CD4-positive, alpha-beta T cell (primary cell): ENCODE data around the gene POLR1B. TPM values are rescaled to one million over a fixed set of nuclear protein-coding genes. Genes with fewer than 3 reads are reported as not detected.

Experiments used
- ATAC-seq: fragments of 200-7000 bp; cut with Tn5 transposase; one replicate; pipeline ENCODE4 v1.10.0; 2022; ENCODE audit warnings: mild to moderate bottlenecking; ENCODE audit not compliant: poor library complexity
- CTCF ChIA-PET: fragments of 350-600 bp; sonication (Branson Sonifier 250); formaldehyde crosslinking; loops from one replicate; lab custom pipeline; 2021; ENCODE audit warnings: antibody characterized with exemption, inconsistent platforms; lab: Charles Lee
- POLR2A ChIA-PET: fragments of 350-600 bp; sonication (Branson Sonifier 250); formaldehyde crosslinking; loops from one replicate; lab custom pipeline; 2021; ENCODE audit warnings: antibody characterized with exemption, inconsistent platforms; lab: Charles Lee
- DNase-seq, 14 experiments: peaks; one replicate each; pipeline ENCODE4 v3.0.0-alpha.2; 2013 to 2020; ENCODE audit warnings: mixed read lengths in 2 of 14
- H3K27ac ChIP-seq, 2 donors: one replicate each; pipeline versions ENCODE4 v1.5.1 to v1.7.0; 2013; ENCODE audit warnings: low read length in 2 of 2, low read depth in 1 of 2, mild to moderate bottlenecking in 1 of 2
- H3K27me3 ChIP-seq, 2 experiments: 1 replicate in 1 of 2; 2 replicates in 1 of 2; pipeline versions ENCODE4 v1.6.1 to v1.7.0; 2013; ENCODE audit warnings: low read length in 2 of 2, control low read depth in 1 of 2, mild to moderate bottlenecking in 1 of 2, moderate library complexity in 1 of 2; ENCODE audit not compliant: insufficient read depth in 2 of 2, control insufficient read depth in 1 of 2
- H3K36me3 ChIP-seq: one replicate; pipeline ENCODE4 v1.6.1; 2013; ENCODE audit warnings: low read length, control low read depth; ENCODE audit not compliant: insufficient read depth
- H3K4me1 ChIP-seq: one replicate; pipeline ENCODE4 v1.6.1; 2013; ENCODE audit warnings: low read length, control low read depth; ENCODE audit not compliant: insufficient read depth
- H3K4me3 ChIP-seq: one replicate; pipeline ENCODE4 v1.5.1; 2013; ENCODE audit warnings: mild to moderate bottlenecking, low read length, moderate library complexity
- H3K9me3 ChIP-seq, 2 experiments: 1 replicate in 1 of 2; 2 replicates in 1 of 2; pipeline versions ENCODE4 v1.6.1 to v1.7.0; 2013; ENCODE audit warnings: low read length in 2 of 2, mild to moderate bottlenecking in 2 of 2, control low read depth in 1 of 2, moderate library complexity in 1 of 2; ENCODE audit not compliant: control insufficient read depth in 1 of 2, insufficient read depth in 1 of 2
- H3K27ac Mint-ChIP-seq: one replicate; pipeline ENCODE4 v1.8.0; 2020; ENCODE audit warnings: mixed read lengths
- H3K27me3 Mint-ChIP-seq: one replicate; pipeline ENCODE4 v1.8.0; 2021; ENCODE audit warnings: mixed read lengths
- H3K36me3 Mint-ChIP-seq: one replicate; pipeline ENCODE4 v1.8.0; 2021; ENCODE audit warnings: low read depth, mixed read lengths
- H3K4me1 Mint-ChIP-seq: one replicate; pipeline ENCODE4 v1.8.0; 2021; ENCODE audit warnings: low read depth, mixed read lengths
- H3K4me3 Mint-ChIP-seq: one replicate; pipeline ENCODE4 v1.8.0; 2020; ENCODE audit warnings: mild to moderate bottlenecking, mixed read lengths
- H3K9me3 Mint-ChIP-seq: one replicate; pipeline ENCODE4 v1.8.0; 2020; ENCODE audit warnings: mixed read lengths
- CTCF ChIP-seq: fragments of 200-600 bp; IDR thresholded peaks from one replicate; pipeline ENCODE4 v1.8.0; 2022; ENCODE audit warnings: antibody characterized with exemption, mild to moderate bottlenecking
- intact Hi-C, 2 experiments: fragments of 100-400 bp; cut with DNase I in 1 of 2; cut with micrococcal nuclease in 1 of 2; formaldehyde crosslinking; loops; one replicate each; pipeline versions ENCODE4 v1.15.1 to v1.9.0; 2023 to 2025; cut with DNase I, micrococcal nuclease
- total RNA-seq, 174 experiments: library from RNA in 2 of 174; stranded (reverse) in 2 of 174; gene quantifications; one replicate each; pipeline ENCODE4 v1.2.3 and lab custom pipeline; 2021 to 2026

Gene POLR1B
- total RNA-seq, 2 experiments from 2014 or later: 9.2 to 11.5 TPM

DNA sequence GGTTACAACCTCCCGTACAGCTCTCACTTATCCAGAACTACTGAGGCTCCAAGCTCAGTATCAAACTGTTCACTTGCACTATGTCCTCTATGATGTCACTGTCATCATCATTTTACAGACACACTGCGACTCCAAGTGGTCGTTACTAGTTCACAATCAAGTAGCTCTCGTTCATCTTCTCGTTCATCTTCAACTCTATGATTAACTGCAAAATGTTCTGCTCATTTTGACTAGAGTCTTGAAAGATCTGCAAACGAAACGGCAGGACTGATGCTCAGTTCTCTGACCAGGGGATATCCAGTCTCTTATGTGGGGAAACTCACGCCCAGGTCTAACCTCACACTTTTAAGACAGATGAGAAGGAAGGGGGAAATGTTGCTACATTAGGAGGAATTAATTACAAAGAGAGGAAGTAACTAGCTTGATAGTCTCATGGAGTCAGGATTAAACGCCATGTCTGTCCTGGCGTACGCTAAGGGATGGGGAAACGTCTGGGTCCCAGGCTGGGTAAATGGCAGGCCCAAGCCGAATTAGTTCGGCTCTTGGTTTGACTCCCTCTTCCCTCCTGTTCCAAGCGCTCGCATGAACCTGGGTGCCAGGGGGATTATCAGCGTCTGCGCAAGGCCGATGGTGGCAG is 41.4 kb downstream of the POLR1B start:
- no peaks in the 10 kb centered on the region for H3K27me3 Mint-ChIP-seq
- ChIA-PET POLR2A (interaction anchor here (0.8 to 2.1 kb wide), 10 partner anchors 12 to 529 kb away, joined by 3 to 11 read pairs (median 4); partner anchors contain the start of genes SLC20A1 and ZC3H8), CTCF (interaction anchor here (0.8 to 2.9 kb wide), 5 partner anchors 41 to 402 kb away, joined by 3 to 13 read pairs (median 3); partner anchors contain the start of gene POLR1B)
- peak overlapping the region; percentile 66 to 92 for H3K27ac ChIP-seq
- peak overlapping the region; percentile 94 for H3K4me3 Mint-ChIP-seq
- intact Hi-C loops: loop anchor here (1.0 to 10.0 kb wide), 9 partner anchors 40 to 696 kb away; partner anchors contain the start of genes POLR1B (in 1 of the 2) and TMEM87B (in 1 of the 2)
- peaks cover 35% of the 10 kb centered on the region for H3K4me1 ChIP-seq
- ATAC-seq: no peak
- H3K36me3 Mint-ChIP-seq: peaks cover 35% of the 10 kb centered on the region
- TF ChIP-seq CTCF: no peak
- peaks cover 0 to 4% of the 10 kb centered on the region in 2 experiments for H3K9me3 ChIP-seq
- H3K27me3 ChIP-seq: no peaks in the 10 kb centered on the region
- peak overlapping the region; percentile 94 for H3K27ac Mint-ChIP-seq
- DNase-seq: peak in 4 of 14 experiments; percentile 7 to 51 (median 28)
- H3K9me3 Mint-ChIP-seq: no peaks in the 10 kb centered on the region
- peaks cover 19% of the 10 kb centered on the region for H3K36me3 ChIP-seq
- H3K4me1 Mint-ChIP-seq: peaks cover 44% of the 10 kb centered on the region
- H3K4me3 ChIP-seq: peak overlapping the region; percentile 89

GRCh38 chr2:112584134-112584890 is 42.0 kb downstream of the POLR1B start, which contains the start of gene CHCHD5:
Gene CHCHD5, plus strand, starts transcription at chr2:112584609. Its CDS starts 39 bp downstream, at chr2:112584648.
- peaks cover 44% of the 10 kb centered on the region for H3K4me1 Mint-ChIP-seq
- DNase-seq (peak; percentile 83 to 98 (median 90)), ATAC-seq (peak; percentile 86)
- Histone ChIP-seq H3K27me3 (no peaks in the 10 kb centered on the region), H3K4me1 (peaks cover 35% of the 10 kb centered on the region), H3K4me3 (peak within 1 kb of the TSS; percentile 89), H3K36me3 (peaks cover 24% of the 10 kb centered on the region), H3K27ac (peak within 1 kb of the TSS; percentile 66 to 92), H3K9me3 (peaks cover 0 to 4% of the 10 kb centered on the region in 2 experiments)
- peak within 1 kb of the TSS; percentile 94 for H3K4me3 Mint-ChIP-seq
- CTCF ChIA-PET: interaction anchor here (1.1 to 2.9 kb wide), 3 partner anchors 41 to 402 kb away, joined by 3 to 13 read pairs (median 7); partner anchors contain the start of gene POLR1B
- no peaks in the 10 kb centered on the region for H3K9me3 Mint-ChIP-seq
- H3K27ac Mint-ChIP-seq: peak within 1 kb of the TSS; percentile 94
- H3K36me3 Mint-ChIP-seq: peaks cover 40% of the 10 kb centered on the region
- POLR2A ChIA-PET: interaction anchor here (0.8 to 2.1 kb wide), 13 partner anchors 13 to 530 kb away, joined by 3 to 11 read pairs (median 3); partner anchors contain the start of genes POLR1B and SLC20A1
- H3K27me3 Mint-ChIP-seq: no peaks in the 10 kb centered on the region
- TF ChIP-seq CTCF: no peak
- intact Hi-C loops: loop anchor here (1.0 to 10.0 kb wide), 7 partner anchors 42 to 697 kb away; partner anchors contain the start of genes POLR1B (in 1 of the 2) and TMEM87B (in 1 of the 2)

DNA sequence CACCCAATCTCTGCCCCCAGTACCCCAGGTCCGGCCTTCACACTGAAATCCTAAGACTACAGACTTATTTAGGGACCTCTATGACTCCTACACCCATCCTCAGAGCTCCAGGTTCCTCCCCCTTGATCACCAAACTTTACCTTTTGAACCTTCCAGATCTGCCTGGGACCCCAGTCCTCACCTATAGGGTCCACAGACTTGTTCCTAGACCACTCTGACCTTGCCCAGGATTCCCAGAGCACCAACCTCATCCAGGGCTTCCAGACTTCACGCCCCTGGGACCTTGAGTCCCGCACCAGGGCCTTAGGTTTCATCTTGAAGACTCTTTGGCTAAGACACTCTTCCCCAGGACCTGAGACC is 42.6 kb downstream of the POLR1B start:
- ATAC-seq: no peak
- peaks cover 27% of the 10 kb centered on the region for H3K36me3 ChIP-seq
- H3K27ac Mint-ChIP-seq: peak overlapping the region; percentile 94
- intact Hi-C loops: loop anchor here (1.0 to 10.0 kb wide), 9 partner anchors 42 to 698 kb away; partner anchors contain the start of genes TMEM87B (in 2 of the 2) and POLR1B (in 1 of the 2)
- DNase-seq: no peak
- H3K27ac ChIP-seq: peak overlapping the region; percentile 66 to 92
- no peaks in the 10 kb centered on the region for H3K27me3 Mint-ChIP-seq
- no peak for TF ChIP-seq CTCF
- H3K9me3 ChIP-seq: peaks cover 0 to 4% of the 10 kb centered on the region in 2 experiments
- peak overlapping the region; percentile 89 for H3K4me3 ChIP-seq
- POLR2A ChIA-PET: interaction anchor here (0.8 to 2.1 kb wide), 8 partner anchors 39 to 530 kb away, joined by 3 to 11 read pairs (median 5); partner anchors contain the start of genes POLR1B and SLC20A1
- peaks cover 44% of the 10 kb centered on the region for H3K36me3 Mint-ChIP-seq
- CTCF ChIA-PET: interaction anchor here (0.7 to 2.9 kb wide), 2 partner anchors 15 to 104 kb away, joined by 3 to 13 read pairs; no protein-coding TSS in a partner anchor
- H3K4me3 Mint-ChIP-seq: peak overlapping the region; percentile 94
- H3K9me3 Mint-ChIP-seq: no peaks in the 10 kb centered on the region
- peaks cover 35% of the 10 kb centered on the region for H3K4me1 ChIP-seq
- peaks cover 44% of the 10 kb centered on the region for H3K4me1 Mint-ChIP-seq
- no peaks in the 10 kb centered on the region for H3K27me3 ChIP-seq
